OCI-M1 (cell line): ENCODE data around the gene PCSK2.

ENCODE experiments used
- DNase-seq: peaks from one replicate; lab custom pipeline; 2025; lab: John Stamatoyannopoulos, UW

The PCSK2 gene

DNA sequence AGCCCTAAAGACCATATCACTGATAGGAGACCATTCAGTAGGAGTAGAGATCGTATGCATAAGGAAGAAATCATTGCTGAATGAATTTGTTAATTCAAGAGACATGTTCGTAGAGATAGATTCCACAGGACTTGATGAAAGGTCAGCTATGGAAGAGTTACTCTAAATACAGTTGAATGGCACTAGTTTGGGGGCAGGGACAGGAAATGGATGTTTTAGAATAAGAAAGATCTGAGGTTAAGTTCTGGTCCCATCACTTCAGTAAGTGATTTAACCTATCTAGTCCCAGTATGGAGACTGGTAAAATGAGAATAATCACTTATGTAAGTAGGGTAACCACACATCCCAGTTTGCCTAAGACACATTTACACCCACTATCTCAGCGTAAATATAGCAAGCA lies 307.2 kb downstream of the PCSK2 start:
- DNase-seq, result no peak
